GM23248 (cell line): ENCODE measurements around the gene BMPR2.

Experiments
- EZH2 ChIP-seq: fragments of 200-600 bp; sonication (generic); IDR thresholded peaks from 2 replicates; pipeline ENCODE4 v1.6.1; 2018; ENCODE audit warnings: antibody characterized with exemption, mild to moderate bottlenecking; ENCODE audit not compliant: insufficient read depth, poor library complexity, severe bottlenecking
- EZH2phosphoT487 ChIP-seq: fragments of 200-600 bp; sonication (generic); IDR thresholded peaks from 2 replicates; pipeline ENCODE4 v1.6.1; 2018; ENCODE audit warnings: antibody characterized with exemption, moderate library complexity, mild to moderate bottlenecking, low read depth; ENCODE audit not compliant: insufficient read depth

DNA sequence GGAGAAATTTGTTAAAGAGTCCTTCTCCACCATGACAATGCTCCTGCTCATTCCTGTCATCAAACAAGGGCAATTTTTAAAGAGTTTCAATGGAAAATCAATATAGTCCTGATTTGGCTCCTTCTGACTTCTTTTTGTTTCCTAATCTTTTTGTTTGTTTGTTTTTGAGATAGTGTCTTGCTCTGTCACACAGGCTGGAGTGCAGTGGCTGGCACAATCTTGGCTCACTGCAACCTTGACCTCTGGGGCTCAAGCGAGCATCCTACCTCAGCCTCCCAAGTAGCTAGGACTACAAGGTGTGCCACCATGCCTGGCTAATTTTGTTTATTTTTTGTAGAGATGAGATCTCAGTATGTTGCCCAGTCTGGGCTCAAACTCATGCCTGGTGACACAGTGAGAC lies 58.3 kb downstream of the BMPR2 start:
- no peak for TF ChIP-seq EZH2
- no peak for TF ChIP-seq EZH2phosphoT487
